Gastrocnemius medialis (tissue), 4 donors: Measurements from ENCODE around the gene IL5RA. TPM values are rescaled to one million over a fixed set of nuclear protein-coding genes. Genes with fewer than 3 reads are reported as not detected.
A peak's percentile ranks its signal among the peaks of the same experiment; 100 is the strongest.

Experiments used
- ATAC-seq, 2 donors: fragments of 150-250 bp; one replicate each; pipeline ENCODE4 v1.9.1; 2016
- DNase-seq, 2 donors: peaks; one replicate each; pipeline ENCODE4 v3.0.0-alpha.2; 2019
- H3K27ac ChIP-seq, 4 donors: fragments of 200-600 bp; sonication (generic); 1 replicate in 1 of 4; 2 replicates in 3 of 4; pipeline ENCODE4 v1.5.1; 2016 to 2018; ENCODE audit warnings: mild to moderate bottlenecking in 2 of 4, moderate library complexity in 1 of 4
- H3K27me3 ChIP-seq, 3 donors: fragments of 200-600 bp; sonication (generic) in 2 of 3; 1 replicate in 1 of 3; 2 replicates in 2 of 3; pipeline versions ENCODE4 v1.5.1 to v1.6.0; 2016 to 2019; ENCODE audit warnings: mild to moderate bottlenecking in 1 of 3, moderate library complexity in 1 of 3
- H3K36me3 ChIP-seq, 2 donors: fragments of 200-600 bp; sonication (generic) in 1 of 2; one replicate each; pipeline ENCODE4 v1.5.1; 2017 to 2018
- H3K4me1 ChIP-seq, 2 donors: fragments of 200-600 bp; sonication (generic) in 1 of 2; one replicate each; pipeline ENCODE4 v1.5.1; 2016 to 2017; ENCODE audit warnings: mild to moderate bottlenecking in 2 of 2
- H3K4me3 ChIP-seq, 4 donors: fragments of 200-600 bp; sonication (generic) in 3 of 4; 1 replicate in 1 of 4; 2 replicates in 3 of 4; pipeline ENCODE4 v1.5.1; 2016 to 2019; ENCODE audit warnings: mild to moderate bottlenecking in 2 of 4
- H3K9me3 ChIP-seq, 3 donors: fragments of 200-600 bp; sonication (generic) in 2 of 3; 1 replicate in 1 of 3; 2 replicates in 2 of 3; pipeline ENCODE4 v1.5.1; 2016 to 2019
- CTCF ChIP-seq, 5 experiments: fragments of 450-650 bp in 3 of 5; fragments of 200-600 bp in 2 of 5; sonication (generic) in 2 of 5; IDR thresholded peaks in 4 of 5; conservative IDR thresholded peaks in 1 of 5; 1 replicate in 4 of 5; 2 replicates in 1 of 5; pipeline ENCODE4 v1.5.1; 2016 to 2019; ENCODE audit warnings: antibody characterized with exemption in 5 of 5, mild to moderate bottlenecking in 3 of 5, moderate library complexity in 3 of 5
- POLR2A ChIP-seq, 2 donors: fragments of 450-650 bp; IDR thresholded peaks; one replicate each; pipeline ENCODE4 v1.6.1; 2017; ENCODE audit warnings: antibody characterized with exemption in 2 of 2, mild to moderate bottlenecking in 2 of 2, moderate library complexity in 2 of 2
- in situ Hi-C, 4 donors: fragments of 200-750 bp; cut with MboI; loops; one replicate each; pipeline versions ENCODE4 v1.15.0 to v1.8.0; 2017; ENCODE audit warnings: low sequenced_read_pairs in 4 of 4
- intact Hi-C: fragments of 100-400 bp; cut with DNase I; formaldehyde crosslinking; loops from one replicate; pipeline ENCODE4 v1.15.1; 2023; ENCODE audit warnings: low total_unique reads
- total RNA-seq, 4 donors: library from RNA; depleted of rRNA; stranded (reverse); fragments of >200 nt; gene quantifications; one replicate each; pipeline versions ENCODE4 v1.1.0 to v1.2.3, GENCODE V29; 2016

IL5RA gene
- total RNA-seq, 4 donors from 2014 or later, result not detected

- ATAC-seq (no peak), DNase-seq (no peak)
- Histone ChIP-seq H3K27me3 (no peaks in the 10 kb centered on the region), H3K9me3 (no peaks in the 10 kb centered on the region), H3K36me3 (no peaks in the 10 kb centered on the region), H3K27ac (no peak overlapping the region), H3K4me1 (no peaks in the 10 kb centered on the region), H3K4me3 (no peak overlapping the region)
- in situ Hi-C loops, result no loop called here
- no peak for TF ChIP-seq POLR2A (IDR thresholded peaks at IDR 0.05)
- TF ChIP-seq CTCF (IDR thresholded peaks at IDR 0.05 in 4 of 5, conservative IDR thresholded peaks at IDR 0.05 in 1 of 5), result no peak
- intact Hi-C loops, result no loop called here
Measured at GRCh38 chr3:3053974-3054373, 56.2 kb downstream of the IL5RA start.

- no peak overlapping the region for H3K4me3 ChIP-seq
- no peaks in the 10 kb centered on the region for H3K9me3 ChIP-seq
- intact Hi-C loops, result no loop called here
- DNase-seq (no peak), ATAC-seq (peak; percentile 39 to 73)
- H3K27ac ChIP-seq, result peak overlapping the region in 2 of 4 donors; percentile 14 to 37
- no peaks in the 10 kb centered on the region for H3K36me3 ChIP-seq
- in situ Hi-C loops, result no loop called here
- H3K4me1 ChIP-seq, result no peaks in the 10 kb centered on the region
- no peaks in the 10 kb centered on the region for H3K27me3 ChIP-seq
- no peak for TF ChIP-seq CTCF (IDR thresholded peaks at IDR 0.05 in 4 of 5, conservative IDR thresholded peaks at IDR 0.05 in 1 of 5)
- TF ChIP-seq POLR2A (IDR thresholded peaks at IDR 0.05), result no peak
Measured at GRCh38 chr3:3038201-3038991, 71.8 kb downstream of the IL5RA start.

GRCh38 chr3:3037156-3037555 lies 73.0 kb downstream of the IL5RA start:
- Histone ChIP-seq H3K4me1 (no peaks in the 10 kb centered on the region), H3K27me3 (no peaks in the 10 kb centered on the region), H3K9me3 (no peaks in the 10 kb centered on the region), H3K36me3 (no peaks in the 10 kb centered on the region), H3K4me3 (no peak overlapping the region), H3K27ac (no peak overlapping the region)
- DNase-seq (no peak), ATAC-seq (no peak)
- intact Hi-C loops (no loop called here), in situ Hi-C loops (no loop called here)
- no peak for TF ChIP-seq POLR2A (IDR thresholded peaks at IDR 0.05)
- no peak for TF ChIP-seq CTCF (IDR thresholded peaks at IDR 0.05 in 4 of 5, conservative IDR thresholded peaks at IDR 0.05 in 1 of 5)

- no peaks in the 10 kb centered on the region for H3K4me1 ChIP-seq
- no peaks in the 10 kb centered on the region for H3K36me3 ChIP-seq
- DNase-seq (no peak), ATAC-seq (no peak)
- no peaks in the 10 kb centered on the region for H3K27me3 ChIP-seq
- no peak for TF ChIP-seq POLR2A (IDR thresholded peaks at IDR 0.05)
- no peak for TF ChIP-seq CTCF (IDR thresholded peaks at IDR 0.05 in 4 of 5, conservative IDR thresholded peaks at IDR 0.05 in 1 of 5)
- in situ Hi-C loops, result no loop called here
- no peaks in the 10 kb centered on the region for H3K9me3 ChIP-seq
- no peak overlapping the region for H3K27ac ChIP-seq
- intact Hi-C loops, result no loop called here
- H3K4me3 ChIP-seq, result no peak overlapping the region
Measured at GRCh38 chr3:3031326-3031725, 78.8 kb downstream of the IL5RA start.
